ENCODE measurements around the gene RDH13.
"Not testable (repeated sequence)": the region's sequence is repeated elsewhere in the genome, so short reads cannot be mapped to it uniquely, and the experiment has no call there.

- not testable (repeated sequence) for TF ChIP-seq POLR2A, CTCF (IDR thresholded peaks at IDR 0.05)
These were observed 25.3 kb downstream of the RDH13 start for GRCh38 chr19:55037603-55038002.
